Panc1 (cell line): ENCODE measurements around the gene ABI3BP. TPM values are rescaled to one million over a fixed set of nuclear protein-coding genes. Genes with fewer than 3 reads are reported as not detected.
A peak's percentile ranks its signal among the peaks of the same experiment; 100 is the strongest.

Experiments
- ATAC-seq: fragments of 200-7000 bp; cut with Tn5 transposase; 2 replicates; pipeline ENCODE4 v1.9.1; 2020; ENCODE audit warnings: mild to moderate bottlenecking, moderate library complexity
- BruUV-seq: library from RNA; stranded (reverse); fragments of 400-500 nt; replicated peaks from 2 replicates; lab custom pipeline; 2021; lab: Mats Ljungman, UMichigan
- CTCF ChIA-PET: fragments of 300-600 bp; sonication (Branson Sonifier 250); formaldehyde crosslinking; loops from one replicate; lab custom pipeline; 2022; ENCODE audit warnings: antibody characterized with exemption; lab: Charles Lee
- POLR2A ChIA-PET: fragments of 300-600 bp; sonication (Branson Sonifier 250); formaldehyde crosslinking; loops from one replicate; lab custom pipeline; 2022; ENCODE audit warnings: antibody characterized with exemption; lab: Charles Lee
- DNase-seq: peaks from one replicate; pipeline ENCODE4 v3.0.0-alpha.2; 2010; ENCODE audit warnings: low read depth, low spot score
- H3K27ac ChIP-seq: 2 replicates; pipeline ENCODE4 v1.5.1; 2011; ENCODE audit warnings: mild to moderate bottlenecking, low read length, inconsistent platforms
- H3K27me3 ChIP-seq: fragments of 200-500 bp; sonication (Bioruptor generic); 2 replicates; pipeline ENCODE4 v1.6.0; 2014; ENCODE audit warnings: low read length, inconsistent platforms; ENCODE audit not compliant: control insufficient read depth, insufficient read depth
- H3K36me3 ChIP-seq: fragments of 200-500 bp; sonication (Bioruptor generic); 2 replicates; pipeline ENCODE4 v1.5.1; 2014; ENCODE audit warnings: inconsistent platforms, mild to moderate bottlenecking, low read length, moderate library complexity; ENCODE audit not compliant: control insufficient read depth, insufficient read depth
- H3K4me1 ChIP-seq: 2 replicates; pipeline ENCODE4 v1.5.1; 2011; ENCODE audit warnings: inconsistent platforms, mild to moderate bottlenecking, low read length, moderate library complexity; ENCODE audit not compliant: control insufficient read depth, insufficient read depth
- H3K4me3 ChIP-seq, 2 experiments: 2 replicates each; pipeline ENCODE4 v1.5.1; 2011 to 2012; ENCODE audit warnings: low read depth in 2 of 2, low read length in 2 of 2, mild to moderate bottlenecking in 2 of 2, inconsistent platforms in 1 of 2, moderate library complexity in 1 of 2
- H3K9me3 ChIP-seq: fragments of 200-500 bp; sonication (Bioruptor generic); 2 replicates; pipeline ENCODE4 v1.5.1; 2014; ENCODE audit warnings: low read depth, mild to moderate bottlenecking, inconsistent platforms, low read length, moderate library complexity; ENCODE audit not compliant: control insufficient read depth, insufficient read depth
- CTCF ChIP-seq: fragments of 450-650 bp; IDR thresholded peaks from 2 replicates; pipeline ENCODE4 v1.5.1; 2017; ENCODE audit warnings: mild to moderate bottlenecking
- POLR2AphosphoS5 ChIP-seq: IDR thresholded peaks from 2 replicates; pipeline ENCODE4 v1.6.1; 2012; ENCODE audit warnings: mild to moderate bottlenecking, low read depth, low read length, moderate library complexity
- REST ChIP-seq, 2 experiments: IDR thresholded peaks; 2 replicates each; pipeline ENCODE4 v1.6.1; 2011 to 2012; ENCODE audit warnings: low read depth in 2 of 2, control low read depth in 1 of 2, low read length in 1 of 2, mild to moderate bottlenecking in 1 of 2, moderate library complexity in 1 of 2; ENCODE audit not compliant: insufficient read depth in 1 of 2
- SIN3A ChIP-seq: IDR thresholded peaks from 2 replicates; pipeline ENCODE4 v1.6.1; 2012; ENCODE audit warnings: low read depth, mild to moderate bottlenecking, low read length, moderate library complexity, borderline replicate concordance; ENCODE audit not compliant: insufficient read depth
- TCF7L2 ChIP-seq: IDR thresholded peaks from 2 replicates; pipeline ENCODE4 v1.6.1; 2011; ENCODE audit warnings: mild to moderate bottlenecking, low read depth, low read length, inconsistent platforms
- in situ Hi-C: cut with HindIII; loops from 2 replicates; pipeline ENCODE4 v1.10.0; 2016; ENCODE audit warnings: low sequenced_read_pairs, low pct_unique_long_range_greater_than_20kb
- intact Hi-C: fragments of 100-400 bp; cut with micrococcal nuclease; formaldehyde crosslinking; loops from one replicate; pipeline ENCODE4 v1.10.0; 2022; ENCODE audit not compliant: unreplicated experiment
- total RNA-seq: library from RNA; stranded (reverse); gene quantifications from one replicate; pipeline ENCODE4 v1.2.1, GENCODE V29; 2021; ENCODE audit not compliant: unreplicated experiment

The ABI3BP gene
- total RNA-seq, 1 experiment from 2014 or later = 0.21 TPM

GRCh38 chr3:100761211-100761942, 231.8 kb downstream of the ABI3BP start:
- no peaks in the 10 kb centered on the region for H3K4me1 ChIP-seq
- DNase-seq = no peak
- H3K27me3 ChIP-seq = peaks cover 3% of the 10 kb centered on the region; the same call in 1 of the 2 replicates
- in situ Hi-C loops = no loop called here
- H3K36me3 ChIP-seq = no peaks in the 10 kb centered on the region
- peak; percentile 87 for ATAC-seq
- no peak overlapping the region for H3K27ac ChIP-seq
- ChIA-PET POLR2A (interaction anchor here (0.6 kb wide), 1 partner anchor 161 kb away, joined by 3 read pairs; no protein-coding TSS in a partner anchor), CTCF (no interaction called here)
- H3K4me3 ChIP-seq = no peak overlapping the region
- intact Hi-C loops = no loop called here
- H3K9me3 ChIP-seq = no peaks in the 10 kb centered on the region
- TF ChIP-seq CTCF (peak; percentile 53), REST (IDR thresholded peaks at IDR 0.05; ENCODE audit: insufficient read depth in 1 of 2, low read depth in 2 of 2, low read length in 1 of 2) (no peak)
- BruUV-seq = no TSS peak

- no peak for TF ChIP-seq REST (IDR thresholded peaks at IDR 0.05; ENCODE audit: insufficient read depth in 1 of 2, low read depth in 2 of 2, low read length in 1 of 2)
- no peak for TF ChIP-seq TCF7L2
- TF ChIP-seq CTCF = no peak
- no peak for TF ChIP-seq SIN3A
- no peak for TF ChIP-seq POLR2AphosphoS5
- DNase-seq (no peak), ATAC-seq (no peak)
- CTCF ChIA-PET = no interaction called here
- Histone ChIP-seq H3K4me3 (no peak overlapping the region), H3K27me3 (peaks cover 3% of the 10 kb centered on the region; the same call in 1 of the 2 replicates), H3K27ac (no peak overlapping the region), H3K9me3 (no peaks in the 10 kb centered on the region), H3K4me1 (no peaks in the 10 kb centered on the region), H3K36me3 (no peaks in the 10 kb centered on the region)
- no TSS peak for BruUV-seq
- in situ Hi-C loops (no loop called here), intact Hi-C loops (no loop called here)
- POLR2A ChIA-PET = interaction anchor here (0.6 kb wide), 1 partner anchor 160 kb away, joined by 3 read pairs; no protein-coding TSS in a partner anchor
Observed at GRCh38 chr3:100760377-100760776, 232.8 kb downstream of the ABI3BP start.
